ENCODE data around the gene EPS15. TPM values are rescaled to one million over a fixed set of nuclear protein-coding genes. Genes with fewer than 3 reads are reported as not detected.
"Not testable (repeated sequence)": the region's sequence is repeated elsewhere in the genome, so short reads cannot be mapped to it uniquely, and the experiment has no call there.

Gene EPS15
- total RNA-seq, 1 experiment from 2014 or later = 37.1 TPM

DNA sequence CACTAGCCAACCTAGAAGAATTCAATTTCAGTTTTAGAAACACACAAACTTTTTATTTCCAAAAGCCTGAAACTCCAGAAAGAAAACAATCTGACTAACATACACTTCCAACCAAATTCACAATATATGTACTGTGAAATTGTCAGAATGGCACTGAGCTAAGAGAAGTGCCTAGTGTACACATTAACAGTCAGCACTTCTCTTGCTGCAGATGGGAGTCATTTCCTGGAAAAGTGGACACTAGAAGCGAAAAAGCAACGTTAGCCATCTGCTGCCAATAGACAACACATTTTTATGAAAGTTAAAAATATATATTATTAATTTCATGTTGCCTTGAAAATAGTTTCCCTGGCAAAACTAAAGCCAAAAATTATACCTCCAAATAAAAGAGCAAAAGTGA is 66.1 kb downstream of the EPS15 start (continued):
- TF ChIP-seq, protein P1, sequence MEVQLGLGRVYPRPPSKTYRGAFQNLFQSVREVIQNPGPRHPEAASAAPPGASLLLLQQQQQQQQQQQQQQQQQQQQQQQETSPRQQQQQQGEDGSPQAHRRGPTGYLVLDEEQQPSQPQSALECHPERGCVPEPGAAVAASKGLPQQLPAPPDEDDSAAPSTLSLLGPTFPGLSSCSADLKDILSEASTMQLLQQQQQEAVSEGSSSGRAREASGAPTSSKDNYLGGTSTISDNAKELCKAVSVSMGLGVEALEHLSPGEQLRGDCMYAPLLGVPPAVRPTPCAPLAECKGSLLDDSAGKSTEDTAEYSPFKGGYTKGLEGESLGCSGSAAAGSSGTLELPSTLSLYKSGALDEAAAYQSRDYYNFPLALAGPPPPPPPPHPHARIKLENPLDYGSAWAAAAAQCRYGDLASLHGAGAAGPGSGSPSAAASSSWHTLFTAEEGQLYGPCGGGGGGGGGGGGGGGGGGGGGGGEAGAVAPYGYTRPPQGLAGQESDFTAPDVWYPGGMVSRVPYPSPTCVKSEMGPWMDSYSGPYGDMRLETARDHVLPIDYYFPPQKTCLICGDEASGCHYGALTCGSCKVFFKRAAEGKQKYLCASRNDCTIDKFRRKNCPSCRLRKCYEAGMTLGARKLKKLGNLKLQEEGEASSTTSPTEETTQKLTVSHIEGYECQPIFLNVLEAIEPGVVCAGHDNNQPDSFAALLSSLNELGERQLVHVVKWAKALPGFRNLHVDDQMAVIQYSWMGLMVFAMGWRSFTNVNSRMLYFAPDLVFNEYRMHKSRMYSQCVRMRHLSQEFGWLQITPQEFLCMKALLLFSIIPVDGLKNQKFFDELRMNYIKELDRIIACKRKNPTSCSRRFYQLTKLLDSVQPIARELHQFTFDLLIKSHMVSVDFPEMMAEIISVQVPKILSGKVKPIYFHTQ (CRISPR knock-in tag; IDR thresholded peaks at IDR 0.05) = no peak
- TF ChIP-seq ZNF219 (CRISPR knock-in tag; IDR thresholded peaks at IDR 0.05; ENCODE audit: borderline replicate concordance) (no peak), PRRX2 (CRISPR knock-in tag; IDR thresholded peaks at IDR 0.05) (no peak), ZNF671 (CRISPR knock-in tag; IDR thresholded peaks at IDR 0.05) (no peak), ZBTB21 (CRISPR knock-in tag; IDR thresholded peaks at IDR 0.05; ENCODE audit: borderline replicate concordance) (no peak), ZNF232 (CRISPR knock-in tag; IDR thresholded peaks at IDR 0.05) (no peak)
- TF ChIP-seq, protein P2, sequence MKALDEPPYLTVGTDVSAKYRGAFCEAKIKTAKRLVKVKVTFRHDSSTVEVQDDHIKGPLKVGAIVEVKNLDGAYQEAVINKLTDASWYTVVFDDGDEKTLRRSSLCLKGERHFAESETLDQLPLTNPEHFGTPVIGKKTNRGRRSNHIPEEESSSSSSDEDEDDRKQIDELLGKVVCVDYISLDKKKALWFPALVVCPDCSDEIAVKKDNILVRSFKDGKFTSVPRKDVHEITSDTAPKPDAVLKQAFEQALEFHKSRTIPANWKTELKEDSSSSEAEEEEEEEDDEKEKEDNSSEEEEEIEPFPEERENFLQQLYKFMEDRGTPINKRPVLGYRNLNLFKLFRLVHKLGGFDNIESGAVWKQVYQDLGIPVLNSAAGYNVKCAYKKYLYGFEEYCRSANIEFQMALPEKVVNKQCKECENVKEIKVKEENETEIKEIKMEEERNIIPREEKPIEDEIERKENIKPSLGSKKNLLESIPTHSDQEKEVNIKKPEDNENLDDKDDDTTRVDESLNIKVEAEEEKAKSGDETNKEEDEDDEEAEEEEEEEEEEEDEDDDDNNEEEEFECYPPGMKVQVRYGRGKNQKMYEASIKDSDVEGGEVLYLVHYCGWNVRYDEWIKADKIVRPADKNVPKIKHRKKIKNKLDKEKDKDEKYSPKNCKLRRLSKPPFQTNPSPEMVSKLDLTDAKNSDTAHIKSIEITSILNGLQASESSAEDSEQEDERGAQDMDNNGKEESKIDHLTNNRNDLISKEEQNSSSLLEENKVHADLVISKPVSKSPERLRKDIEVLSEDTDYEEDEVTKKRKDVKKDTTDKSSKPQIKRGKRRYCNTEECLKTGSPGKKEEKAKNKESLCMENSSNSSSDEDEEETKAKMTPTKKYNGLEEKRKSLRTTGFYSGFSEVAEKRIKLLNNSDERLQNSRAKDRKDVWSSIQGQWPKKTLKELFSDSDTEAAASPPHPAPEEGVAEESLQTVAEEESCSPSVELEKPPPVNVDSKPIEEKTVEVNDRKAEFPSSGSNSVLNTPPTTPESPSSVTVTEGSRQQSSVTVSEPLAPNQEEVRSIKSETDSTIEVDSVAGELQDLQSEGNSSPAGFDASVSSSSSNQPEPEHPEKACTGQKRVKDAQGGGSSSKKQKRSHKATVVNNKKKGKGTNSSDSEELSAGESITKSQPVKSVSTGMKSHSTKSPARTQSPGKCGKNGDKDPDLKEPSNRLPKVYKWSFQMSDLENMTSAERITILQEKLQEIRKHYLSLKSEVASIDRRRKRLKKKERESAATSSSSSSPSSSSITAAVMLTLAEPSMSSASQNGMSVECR (CRISPR knock-in tag; IDR thresholded peaks at IDR 0.05; ENCODE audit: borderline replicate concordance) = no peak
- TF ChIP-seq, protein P3, sequence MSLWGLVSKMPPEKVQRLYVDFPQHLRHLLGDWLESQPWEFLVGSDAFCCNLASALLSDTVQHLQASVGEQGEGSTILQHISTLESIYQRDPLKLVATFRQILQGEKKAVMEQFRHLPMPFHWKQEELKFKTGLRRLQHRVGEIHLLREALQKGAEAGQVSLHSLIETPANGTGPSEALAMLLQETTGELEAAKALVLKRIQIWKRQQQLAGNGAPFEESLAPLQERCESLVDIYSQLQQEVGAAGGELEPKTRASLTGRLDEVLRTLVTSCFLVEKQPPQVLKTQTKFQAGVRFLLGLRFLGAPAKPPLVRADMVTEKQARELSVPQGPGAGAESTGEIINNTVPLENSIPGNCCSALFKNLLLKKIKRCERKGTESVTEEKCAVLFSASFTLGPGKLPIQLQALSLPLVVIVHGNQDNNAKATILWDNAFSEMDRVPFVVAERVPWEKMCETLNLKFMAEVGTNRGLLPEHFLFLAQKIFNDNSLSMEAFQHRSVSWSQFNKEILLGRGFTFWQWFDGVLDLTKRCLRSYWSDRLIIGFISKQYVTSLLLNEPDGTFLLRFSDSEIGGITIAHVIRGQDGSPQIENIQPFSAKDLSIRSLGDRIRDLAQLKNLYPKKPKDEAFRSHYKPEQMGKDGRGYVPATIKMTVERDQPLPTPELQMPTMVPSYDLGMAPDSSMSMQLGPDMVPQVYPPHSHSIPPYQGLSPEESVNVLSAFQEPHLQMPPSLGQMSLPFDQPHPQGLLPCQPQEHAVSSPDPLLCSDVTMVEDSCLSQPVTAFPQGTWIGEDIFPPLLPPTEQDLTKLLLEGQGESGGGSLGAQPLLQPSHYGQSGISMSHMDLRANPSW (CRISPR knock-in tag; conservative IDR thresholded peaks at IDR 0.05; ENCODE audit: low read depth) = no peak
- TF ChIP-seq, protein P4, sequence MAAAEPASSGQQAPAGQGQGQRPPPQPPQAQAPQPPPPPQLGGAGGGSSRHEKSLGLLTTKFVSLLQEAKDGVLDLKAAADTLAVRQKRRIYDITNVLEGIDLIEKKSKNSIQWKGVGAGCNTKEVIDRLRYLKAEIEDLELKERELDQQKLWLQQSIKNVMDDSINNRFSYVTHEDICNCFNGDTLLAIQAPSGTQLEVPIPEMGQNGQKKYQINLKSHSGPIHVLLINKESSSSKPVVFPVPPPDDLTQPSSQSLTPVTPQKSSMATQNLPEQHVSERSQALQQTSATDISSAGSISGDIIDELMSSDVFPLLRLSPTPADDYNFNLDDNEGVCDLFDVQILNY (CRISPR knock-in tag; IDR thresholded peaks at IDR 0.05) = no peak

DNA sequence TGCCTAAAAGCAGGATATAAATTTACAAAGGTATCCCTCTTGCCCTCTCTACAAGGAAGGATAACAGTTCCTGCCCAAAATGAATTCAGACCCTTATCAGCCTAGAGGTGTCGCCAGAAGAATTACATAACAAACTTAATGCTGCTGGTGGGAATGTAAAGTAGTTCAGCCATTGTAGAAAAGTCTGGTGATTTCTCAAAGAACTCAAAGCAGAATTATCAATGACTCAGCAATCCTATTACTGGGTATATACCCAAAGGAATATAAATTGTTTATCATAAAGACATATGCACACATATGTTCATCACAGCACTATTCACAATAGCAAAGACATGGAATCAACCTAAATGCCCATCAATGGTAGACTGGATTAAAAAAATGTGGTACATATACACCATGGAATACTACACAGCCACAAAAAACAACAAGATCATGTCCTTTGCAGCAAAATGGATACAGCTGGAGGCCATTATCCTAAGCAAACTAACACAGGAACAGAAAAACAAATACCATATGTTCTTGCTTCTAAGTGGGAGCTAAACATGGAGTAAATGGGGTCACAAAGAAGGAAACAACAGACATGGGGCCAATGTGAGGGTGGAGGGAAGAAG is 70.1 kb downstream of the EPS15 start:
- H3K27me3 Mint-ChIP-seq (ENCODE audit: low read depth); DNase-seq (ENCODE audit: low spot score): not testable (repeated sequence)

DNA sequence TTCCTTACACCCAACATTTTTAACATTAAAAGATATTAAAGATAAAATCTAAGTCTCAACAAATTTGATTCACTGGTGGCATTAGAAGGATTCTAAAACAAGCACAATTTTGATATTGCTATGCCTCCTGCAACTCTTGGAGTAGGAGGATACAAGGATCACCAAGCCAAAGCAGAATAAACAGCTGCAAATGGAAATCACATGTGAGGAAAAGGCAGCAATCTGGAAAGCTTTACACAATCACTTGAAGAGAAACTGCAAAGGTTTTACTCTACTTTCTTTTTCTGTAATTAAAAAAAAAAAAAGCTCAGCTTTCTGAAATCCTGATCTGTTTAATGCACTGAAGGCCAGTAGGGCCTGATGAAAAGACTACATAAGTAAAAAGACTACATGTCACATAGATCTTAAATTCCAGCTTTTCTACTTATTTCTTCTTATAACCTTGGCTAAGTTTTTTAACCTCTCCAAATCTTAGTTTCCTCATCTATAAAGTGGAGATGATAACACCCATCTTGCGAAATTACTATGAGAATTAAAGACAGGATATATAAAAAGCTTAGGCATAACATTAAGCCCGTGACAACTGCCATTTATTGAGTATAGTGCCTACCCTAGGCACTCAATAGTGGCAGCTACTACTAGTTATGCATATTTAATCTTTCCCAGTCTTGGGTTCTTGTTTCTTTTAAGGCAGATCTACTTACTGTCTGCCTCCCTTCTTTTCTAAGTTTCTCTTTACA is 73.5 kb downstream of the EPS15 start:
- CTCF ChIA-PET = no interaction called here
- Mint-ChIP-seq H3K27me3 (ENCODE audit: low read depth) (no peaks in the 10 kb centered on the region), H3K36me3 (peaks cover 11% of the 10 kb centered on the region), H3K27ac (no peak overlapping the region), H3K4me1 (no peaks in the 10 kb centered on the region), H3K9me3 (no peaks in the 10 kb centered on the region), H3K4me3 (no peak overlapping the region)
- POLR2A ChIA-PET = interaction anchor here (0.6 kb wide), 1 partner anchor 1419 kb away, joined by 9 read pairs; no protein-coding TSS in a partner anchor
- TF ChIP-seq KAT7 (CRISPR knock-in tag; IDR thresholded peaks at IDR 0.05; ENCODE audit: borderline replicate concordance) (no peak), ZNF232 (CRISPR knock-in tag; IDR thresholded peaks at IDR 0.05) (no peak), MXD4 (CRISPR knock-in tag; IDR thresholded peaks at IDR 0.05; ENCODE audit: borderline replicate concordance) (no peak)
- ATAC-seq (no peak), DNase-seq (ENCODE audit: low spot score) (no peak)

More for the DNA sequence above, 70.1 kb downstream of the EPS15 start:
- H3K4me1 Mint-ChIP-seq, H3K9me3 Mint-ChIP-seq, ATAC-seq, H3K4me3 Mint-ChIP-seq, POLR2A ChIA-PET, CTCF ChIA-PET, H3K27ac Mint-ChIP-seq: not testable (repeated sequence)
- H3K36me3 Mint-ChIP-seq = peaks cover 10% of the 10 kb centered on the region
